ENCODE results near the gene DCLK3.

DNA sequence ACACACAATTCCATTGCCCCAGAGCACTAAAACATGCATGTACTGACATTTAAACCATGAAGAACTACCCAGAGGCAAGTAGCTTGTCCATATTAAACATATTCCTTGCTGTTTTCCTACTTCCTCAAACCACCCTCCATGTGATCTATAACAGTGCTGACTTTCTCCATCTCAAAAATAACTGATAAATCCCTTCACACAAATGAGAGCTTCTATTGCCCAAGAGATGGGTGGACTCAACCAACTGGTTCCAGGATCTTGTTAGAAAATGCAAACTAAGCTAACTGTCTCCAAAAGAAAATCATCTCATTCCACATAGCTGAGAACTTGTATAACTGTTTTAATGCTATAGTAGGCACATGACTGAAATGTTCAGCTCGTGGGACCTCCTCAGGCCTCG, 29.6 kb downstream of the DCLK3 start:
- TF ChIP-seq CTCF (IDR thresholded peaks at IDR 0.05) (no peak), POLR2AphosphoS5 (IDR thresholded peaks at IDR 0.05; ENCODE audit: insufficient read depth in 1 of 2, low read depth in 1 of 2) (no peak), POLR2A (IDR thresholded peaks at IDR 0.05) (no peak)

Data from vagina (tissue), 2 donors.